Ramos (cell line): Measurements from ENCODE around the gene MAP2K7.

Source experiments
- in situ Hi-C: fragments of 300-500 bp; cut with MboI; formaldehyde crosslinking; loops from one replicate; pipeline ENCODE4 v1.14.3; 2022; ENCODE audit warnings: low sequenced_read_pairs; ENCODE audit not compliant: unreplicated experiment

MAP2K7 gene

GRCh38 chr19:7953060-7953459 lies 49.4 kb downstream of the MAP2K7 start:
- in situ Hi-C loops: loop anchor here (25.0 kb wide), 1 partner anchor 309 kb away; no protein-coding TSS in a partner anchor

- in situ Hi-C loops: loop anchor here (25.0 kb wide), 1 partner anchor 309 kb away; no protein-coding TSS in a partner anchor
Measured at GRCh38 chr19:7953576-7953975, 49.9 kb downstream of the MAP2K7 start.

GRCh38 chr19:7955696-7956095 lies 52.0 kb downstream of the MAP2K7 start:
- in situ Hi-C loops: loop anchor here (25.0 kb wide), 1 partner anchor 307 kb away; no protein-coding TSS in a partner anchor

GRCh38 chr19:7959211-7959610 lies 55.5 kb downstream of the MAP2K7 start:
- in situ Hi-C loops: loop anchor here (25.0 kb wide), 1 partner anchor 303 kb away; no protein-coding TSS in a partner anchor

- in situ Hi-C loops: loop anchor here (25.0 kb wide), 1 partner anchor 301 kb away; no protein-coding TSS in a partner anchor
Measured at GRCh38 chr19:7961082-7961481, 57.4 kb downstream of the MAP2K7 start.

- in situ Hi-C loops: loop anchor here (25.0 kb wide), 1 partner anchor 300 kb away; no protein-coding TSS in a partner anchor
Measured at GRCh38 chr19:7961920-7962626, 58.4 kb downstream of the MAP2K7 start.

GRCh38 chr19:7962644-7963268 lies 59.1 kb downstream of the MAP2K7 start:
- in situ Hi-C loops: loop anchor here (25.0 kb wide), 1 partner anchor 300 kb away; no protein-coding TSS in a partner anchor

- in situ Hi-C loops: loop anchor here (25.0 kb wide), 1 partner anchor 299 kb away; no protein-coding TSS in a partner anchor
Measured at GRCh38 chr19:7963566-7963965, 59.9 kb downstream of the MAP2K7 start.
